ENCODE results near the gene PLEKHA3. TPM values are rescaled to one million over a fixed set of nuclear protein-coding genes. Genes with fewer than 3 reads are reported as not detected.

PLEKHA3 gene
- total RNA-seq, 1 donor from 2014 or later = 41.4 TPM

GRCh38 chr2:178506949-178507348 is 26.7 kb downstream of the PLEKHA3 start:
- H3K36me3 ChIP-seq = peaks cover 50% of the 10 kb centered on the region
- no peaks in the 10 kb centered on the region for H3K27me3 ChIP-seq (ENCODE audit: low read depth)
- no peak overlapping the region for H3K4me3 ChIP-seq
- intact Hi-C loops (cut with micrococcal nuclease) = no loop called here
- no peak for TF ChIP-seq CTCF (IDR thresholded peaks at IDR 0.05; ENCODE audit: borderline replicate concordance)
- no peaks in the 10 kb centered on the region for H3K9me3 ChIP-seq (replicated peaks)
- DNase-seq = no peak
- H3K4me1 ChIP-seq = no peaks in the 10 kb centered on the region
- H3K27ac ChIP-seq (replicated peaks) = no peak overlapping the region

- no peaks in the 10 kb centered on the region for H3K9me3 ChIP-seq (replicated peaks)
- TF ChIP-seq CTCF (IDR thresholded peaks at IDR 0.05; ENCODE audit: borderline replicate concordance) = no peak
- no peak overlapping the region for H3K4me3 ChIP-seq
- DNase-seq = no peak
- H3K36me3 ChIP-seq = peaks cover 50% of the 10 kb centered on the region
- H3K27me3 ChIP-seq (ENCODE audit: low read depth) = no peaks in the 10 kb centered on the region
- H3K4me1 ChIP-seq = no peaks in the 10 kb centered on the region
- intact Hi-C loops (cut with micrococcal nuclease) = no loop called here
- no peak overlapping the region for H3K27ac ChIP-seq (replicated peaks)
Measured at GRCh38 chr2:178508646-178509045, 28.4 kb downstream of the PLEKHA3 start.

- no peak overlapping the region for H3K4me3 ChIP-seq
- DNase-seq = no peak
- peaks cover 32% of the 10 kb centered on the region for H3K36me3 ChIP-seq
- intact Hi-C loops (cut with micrococcal nuclease) = no loop called here
- no peaks in the 10 kb centered on the region for H3K9me3 ChIP-seq (replicated peaks)
- H3K27me3 ChIP-seq (ENCODE audit: low read depth) = no peaks in the 10 kb centered on the region
- H3K27ac ChIP-seq (replicated peaks) = no peak overlapping the region
- TF ChIP-seq CTCF (IDR thresholded peaks at IDR 0.05; ENCODE audit: borderline replicate concordance) = no peak
- no peaks in the 10 kb centered on the region for H3K4me1 ChIP-seq
Measured at GRCh38 chr2:178510384-178510783, 30.1 kb downstream of the PLEKHA3 start.

- Histone ChIP-seq H3K27me3 (ENCODE audit: low read depth) (no peaks in the 10 kb centered on the region), H3K27ac (replicated peaks) (no peak overlapping the region), H3K9me3 (replicated peaks) (no peaks in the 10 kb centered on the region), H3K4me1 (no peaks in the 10 kb centered on the region), H3K4me3 (no peak overlapping the region), H3K36me3 (peaks cover 30% of the 10 kb centered on the region)
- intact Hi-C loops (cut with micrococcal nuclease) = no loop called here
- TF ChIP-seq CTCF (IDR thresholded peaks at IDR 0.05; ENCODE audit: borderline replicate concordance) = no peak
- no peak for DNase-seq
Measured at GRCh38 chr2:178512484-178512883, 32.2 kb downstream of the PLEKHA3 start.

GRCh38 chr2:178513876-178514275 is 33.6 kb downstream of the PLEKHA3 start:
- Histone ChIP-seq H3K4me1 (no peaks in the 10 kb centered on the region), H3K4me3 (no peak overlapping the region), H3K27ac (replicated peaks) (no peak overlapping the region), H3K9me3 (replicated peaks) (no peaks in the 10 kb centered on the region), H3K36me3 (peaks cover 39% of the 10 kb centered on the region), H3K27me3 (ENCODE audit: low read depth) (no peaks in the 10 kb centered on the region)
- DNase-seq = no peak
- TF ChIP-seq CTCF (IDR thresholded peaks at IDR 0.05; ENCODE audit: borderline replicate concordance) = no peak
- intact Hi-C loops (cut with micrococcal nuclease) = no loop called here

GRCh38 chr2:178514664-178515063 is 34.4 kb downstream of the PLEKHA3 start:
- Histone ChIP-seq H3K36me3 (peaks cover 36% of the 10 kb centered on the region), H3K4me3 (no peak overlapping the region), H3K27ac (replicated peaks) (no peak overlapping the region), H3K4me1 (no peaks in the 10 kb centered on the region), H3K9me3 (replicated peaks) (no peaks in the 10 kb centered on the region), H3K27me3 (ENCODE audit: low read depth) (no peaks in the 10 kb centered on the region)
- intact Hi-C loops (cut with micrococcal nuclease) = no loop called here
- TF ChIP-seq CTCF (IDR thresholded peaks at IDR 0.05; ENCODE audit: borderline replicate concordance) = no peak
- no peak for DNase-seq

Data from left ventricle myocardium inferior (tissue), 1 donor.